K562 (cell line): ENCODE measurements around the gene PPFIA3. TPM values are rescaled to one million over a fixed set of nuclear protein-coding genes. Genes with fewer than 3 reads are reported as not detected.

Experiments used
- ARID1B ChIP-seq: fragments of 450-650 bp; IDR thresholded peaks from 2 replicates; pipeline ENCODE4 v1.6.1; 2016; ENCODE audit warnings: antibody characterized with exemption, mild to moderate bottlenecking, inconsistent platforms
- CBFA2T3 ChIP-seq: fragments of 450-650 bp; IDR thresholded peaks from 2 replicates; pipeline ENCODE4 v1.6.1; 2017
- ELF4 ChIP-seq: fragments of 450-650 bp; formaldehyde crosslinking; IDR thresholded peaks from 2 replicates; pipeline ENCODE4 v1.4.0; 2022; ENCODE audit warnings: missing genetic modification characterization
- ELK1 ChIP-seq: sonication (generic); formaldehyde crosslinking; IDR thresholded peaks from 2 replicates; pipeline ENCODE4 v1.8.1; 2022; ENCODE audit warnings: missing genetic modification reagents
- KAT2B ChIP-seq: IDR thresholded peaks from one replicate; pipeline ENCODE4 v1.6.1; 2012; ENCODE audit warnings: low read depth, mild to moderate bottlenecking, control low read depth, inconsistent platforms, low read length, moderate library complexity
- KDM2B ChIP-seq: fragments of 250-450 bp; sonication (Bioruptor Pico); IDR thresholded peaks from 2 replicates; pipeline ENCODE4 v1.8.0; 2021; ENCODE audit warnings: mild to moderate bottlenecking, moderate library complexity
- MAFG ChIP-seq: fragments of 450-650 bp; conservative IDR thresholded peaks from 2 replicates; pipeline ENCODE4 v1.6.1; 2016; ENCODE audit warnings: missing genetic modification characterization, missing compliant biosample characterization
- PHTF2 ChIP-seq: fragments of 250-450 bp; sonication (Bioruptor Pico); IDR thresholded peaks from 2 replicates; pipeline ENCODE4 v1.5.0; 2021; ENCODE audit warnings: mild to moderate bottlenecking
- PYGO2 ChIP-seq: fragments of 450-650 bp; IDR thresholded peaks from 2 replicates; pipeline ENCODE4 v1.6.1; 2016; ENCODE audit warnings: mild to moderate bottlenecking, missing genetic modification characterization, moderate library complexity, missing compliant biosample characterization
- SFPQ ChIP-seq: fragments of 200-400 bp; formaldehyde crosslinking; IDR thresholded peaks from 2 replicates; pipeline ENCODE4 v1.6.1; 2017; ENCODE audit warnings: mild to moderate bottlenecking, low read depth, low read length, moderate library complexity
- TBP ChIP-seq: optimal IDR thresholded peaks from 2 replicates; pipeline ENCODE3; 2011; ENCODE audit warnings: low read depth, low read length, improper control_type of control experiment
- TFE3 ChIP-seq: fragments of 450-650 bp; formaldehyde crosslinking; IDR thresholded peaks from 2 replicates; pipeline ENCODE4 v1.4.0; 2020; ENCODE audit warnings: mild to moderate bottlenecking, mixed read lengths
- ZC3H4 ChIP-seq: sonication (generic); formaldehyde crosslinking; IDR thresholded peaks from 2 replicates; pipeline ENCODE4 v1.9.0; 2021; ENCODE audit warnings: missing genetic modification reagents, borderline replicate concordance
- ZEB2 ChIP-seq: fragments of 450-650 bp; IDR thresholded peaks from 2 replicates; pipeline ENCODE4 v1.6.1; 2016
- ZNF232 ChIP-seq: sonication (generic); formaldehyde crosslinking; IDR thresholded peaks from 2 replicates; pipeline ENCODE4 v1.8.0; 2022; ENCODE audit warnings: mild to moderate bottlenecking, missing genetic modification reagents
- ZNF324 ChIP-seq: fragments of 250-450 bp; sonication (Bioruptor Pico); IDR thresholded peaks from 2 replicates; pipeline ENCODE4 v1.4.0; 2020; ENCODE audit warnings: mild to moderate bottlenecking
- ZNF444 ChIP-seq: fragments of 250-450 bp; sonication (Bioruptor Pico); IDR thresholded peaks from 2 replicates; pipeline ENCODE4 v1.4.0; 2020; ENCODE audit warnings: mild to moderate bottlenecking, moderate library complexity
- ZNF707 ChIP-seq: fragments of 250-450 bp; sonication (Bioruptor Pico); conservative IDR thresholded peaks from 2 replicates; pipeline ENCODE4 v1.8.0; 2022; ENCODE audit warnings: inconsistent platforms, mild to moderate bottlenecking, moderate library complexity
- polyA plus RNA-seq, 8 experiments: library from polyadenylated mRNA; depleted of rRNA in 4 of 8; stranded (reverse) in 5 of 8; unstranded in 3 of 8; fragments of >200 nt; fragmentation: Nextera tagmentation in 2 of 8; fragmentation: Illumina TruSeq in 1 of 8; extraction: Ambion mirVana in 2 of 8; extraction: Trizol in 1 of 8; gene quantifications; 2 replicates each; pipeline versions ENCODE4 v1.2.1 to v1.2.3, GENCODE V29; 2011 to 2014; ENCODE audit warnings: inconsistent platforms in 1 of 8, missing spikeins in 1 of 8
- total RNA-seq, 7 experiments: library from RNA; depleted of rRNA in 6 of 7; stranded (reverse); fragments of >200 nt in 6 of 7; fragmentation: Illumina TruSeq in 2 of 7; extraction: Trizol in 2 of 7; gene quantifications; 2 replicates each; pipeline versions ENCODE4 v1.2.1 to v1.2.3, GENCODE V29; 2011 to 2021; ENCODE audit warnings: low replicate concordance in 1 of 7
- TF ChIP-seq, protein P1 (sequence below): IDR thresholded peaks from 2 replicates; pipeline ENCODE4 v1.6.1; 2012; ENCODE audit warnings: low read depth, low read length, improper control_type of control experiment, borderline replicate concordance
- TF ChIP-seq, protein P2 (sequence below), 2 experiments: IDR thresholded peaks in 1 of 2; conservative IDR thresholded peaks in 1 of 2; 2 replicates each; pipeline ENCODE4 v1.6.1; 2016; ENCODE audit warnings: low read depth in 2 of 2, mild to moderate bottlenecking in 1 of 2, missing compliant biosample characterization in 1 of 2, missing genetic modification characterization in 1 of 2, moderate library complexity in 1 of 2

PPFIA3 gene
- total and polyA plus RNA-seq, 9 of the 15 experiments (the other 6 are each of a cell fraction or from before 2014, with no cell fraction given): 0.10 to 53.0 (median 17.6) TPM

- TF ChIP-seq TFE3 (CRISPR knock-in tag) (no peak), KDM2B (no peak), PYGO2 (tag) (no peak), ELF4 (CRISPR knock-in tag) (no peak), SFPQ (no peak), ELK1 (no peak), ZC3H4 (CRISPR knock-in tag) (no peak), ZNF707 (CRISPR knock-in tag) (no peak), ZNF324 (CRISPR knock-in tag) (no peak), ZNF232 (CRISPR knock-in tag) (no peak), TBP (no peak), KAT2B (no peak), ZNF444 (CRISPR knock-in tag) (no peak), ZEB2 (peak; percentile 50; the same call in 1 of the 2 replicates), CBFA2T3 (peak; percentile 44; the same call in 1 of the 2 replicates), MAFG (tag) (peak; percentile 97), PHTF2 (no peak), ARID1B (no peak; the same call in 1 of the 2 replicates)
- TF ChIP-seq, protein P1, sequence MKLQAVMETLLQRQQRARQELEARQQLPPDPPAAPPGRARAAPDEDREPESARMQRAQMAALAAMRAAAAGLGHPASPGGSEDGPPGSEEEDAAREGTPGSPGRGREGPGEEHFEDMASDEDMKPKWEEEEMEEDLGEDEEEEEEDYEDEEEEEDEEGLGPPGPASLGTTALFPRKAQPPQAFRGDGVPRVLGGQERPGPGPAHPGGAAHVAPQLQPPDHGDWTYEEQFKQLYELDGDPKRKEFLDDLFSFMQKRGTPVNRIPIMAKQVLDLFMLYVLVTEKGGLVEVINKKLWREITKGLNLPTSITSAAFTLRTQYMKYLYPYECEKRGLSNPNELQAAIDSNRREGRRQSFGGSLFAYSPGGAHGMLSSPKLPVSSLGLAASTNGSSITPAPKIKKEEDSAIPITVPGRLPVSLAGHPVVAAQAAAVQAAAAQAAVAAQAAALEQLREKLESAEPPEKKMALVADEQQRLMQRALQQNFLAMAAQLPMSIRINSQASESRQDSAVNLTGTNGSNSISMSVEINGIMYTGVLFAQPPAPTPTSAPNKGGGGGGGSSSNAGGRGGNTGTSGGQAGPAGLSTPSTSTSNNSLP: no peak
- TF ChIP-seq, protein P2, sequence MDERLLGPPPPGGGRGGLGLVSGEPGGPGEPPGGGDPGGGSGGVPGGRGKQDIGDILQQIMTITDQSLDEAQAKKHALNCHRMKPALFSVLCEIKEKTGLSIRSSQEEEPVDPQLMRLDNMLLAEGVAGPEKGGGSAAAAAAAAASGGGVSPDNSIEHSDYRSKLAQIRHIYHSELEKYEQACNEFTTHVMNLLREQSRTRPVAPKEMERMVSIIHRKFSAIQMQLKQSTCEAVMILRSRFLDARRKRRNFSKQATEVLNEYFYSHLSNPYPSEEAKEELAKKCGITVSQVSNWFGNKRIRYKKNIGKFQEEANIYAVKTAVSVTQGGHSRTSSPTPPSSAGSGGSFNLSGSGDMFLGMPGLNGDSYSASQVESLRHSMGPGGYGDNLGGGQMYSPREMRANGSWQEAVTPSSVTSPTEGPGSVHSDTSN (CRISPR knock-in tag; IDR thresholded peaks at IDR 0.05; ENCODE audit: low read depth): no peak
- TF ChIP-seq, protein P2 (tag; conservative IDR thresholded peaks at IDR 0.05; ENCODE audit: low read depth): peak; percentile 41; the same call in 1 of the 2 replicates
Measured at GRCh38 chr19:49106648-49107135, 12.7 kb upstream of the PPFIA3 start (continued).
